SU-DHL-6 (cell line): Measurements from ENCODE around the gene PDIK1L.

Source experiments
- H2AFZ ChIP-seq: fragments of 200-600 bp; sonication (generic); 2 replicates; pipeline ENCODE4 v1.6.1; 2014; ENCODE audit warnings: low read depth, mild to moderate bottlenecking, moderate library complexity, mixed read lengths, antibody characterized with exemption, low read length; ENCODE audit not compliant: severe bottlenecking
- H3F3A ChIP-seq: fragments of 200-600 bp; shearing (Covaris generic); 2 replicates; pipeline ENCODE4 v1.6.0; 2016; ENCODE audit warnings: antibody characterized with exemption, mild to moderate bottlenecking; ENCODE audit not compliant: insufficient read depth
- H3K27ac ChIP-seq: fragments of 200-600 bp; sonication (generic); 2 replicates; pipeline ENCODE4 v1.5.1; 2016; ENCODE audit warnings: low read depth, mild to moderate bottlenecking, low read length, moderate library complexity, mixed read lengths
- H3K27me3 ChIP-seq: fragments of 200-600 bp; sonication (generic), shearing (Covaris generic); 2 replicates; pipeline ENCODE4 v1.6.0; 2014; ENCODE audit warnings: mild to moderate bottlenecking, low read length
- H3K36me3 ChIP-seq: fragments of 200-600 bp; sonication (generic); 2 replicates; pipeline ENCODE4 v1.6.1; 2014; ENCODE audit warnings: mild to moderate bottlenecking, low read length, mixed read lengths
- H3K4me2 ChIP-seq: fragments of 300-600, 200-600 bp; shearing (Covaris generic), sonication (generic); 2 replicates; pipeline ENCODE4 v1.6.0; 2014; ENCODE audit warnings: low read length, low read depth, mild to moderate bottlenecking; ENCODE audit not compliant: poor library complexity, severe bottlenecking
- H3K4me3 ChIP-seq: fragments of 200-600 bp; sonication (generic); 2 replicates; pipeline ENCODE4 v1.5.1; 2014; ENCODE audit warnings: antibody characterized with exemption, low read length, mild to moderate bottlenecking, mixed read lengths; ENCODE audit not compliant: insufficient read depth, poor library complexity, severe bottlenecking
- H3K79me2 ChIP-seq: fragments of 200-600 bp; sonication (generic); 2 replicates; pipeline ENCODE4 v1.6.1; 2014; ENCODE audit warnings: mild to moderate bottlenecking, low read length, moderate library complexity; ENCODE audit not compliant: insufficient read depth
- H3K9ac ChIP-seq: fragments of 200-600 bp; sonication (generic); 2 replicates; pipeline ENCODE4 v1.7.0; 2014; ENCODE audit warnings: mild to moderate bottlenecking, low read length
- H3K9me2 ChIP-seq: fragments of 200-600 bp; sonication (generic); replicated peaks from 2 replicates; pipeline ENCODE4 v1.6.1; 2014; ENCODE audit warnings: low read length; ENCODE audit not compliant: insufficient read depth
- H3K9me3 ChIP-seq: fragments of 200-600 bp; sonication (generic); 2 replicates; pipeline ENCODE4 v1.6.1; 2014; ENCODE audit warnings: low read length, mixed read lengths; ENCODE audit not compliant: insufficient read depth
- H4K20me1 ChIP-seq: fragments of 200-600 bp; sonication (generic); 2 replicates; pipeline ENCODE4 v1.6.1; 2014; ENCODE audit warnings: low read depth, mild to moderate bottlenecking, antibody characterized with exemption, low read length, moderate library complexity, mixed read lengths
- EZH2phosphoT487 ChIP-seq: fragments of 200-600 bp; sonication (generic), shearing (Covaris generic); conservative IDR thresholded peaks from 2 replicates; pipeline ENCODE4 v1.6.1; 2018; ENCODE audit warnings: mild to moderate bottlenecking, antibody characterized with exemption, low read length, moderate library complexity, mixed read lengths
- TF ChIP-seq, protein P1 (sequence below): fragments of 200-600 bp; sonication (generic); IDR thresholded peaks from one replicate; pipeline ENCODE4 v1.5.1; 2017; ENCODE audit warnings: antibody characterized with exemption, mild to moderate bottlenecking, low read length, moderate library complexity; ENCODE audit not compliant: insufficient read depth, poor library complexity, severe bottlenecking

PDIK1L gene

GRCh38 chr1:26159743-26160039 lies 48.1 kb downstream of the PDIK1L start:
- Histone ChIP-seq H3K27me3 (no peaks in the 10 kb centered on the region), H3K27ac (no peak overlapping the region), H3K4me3 (no peak overlapping the region)

GRCh38 chr1:26160527-26161414 lies 49.1 kb downstream of the PDIK1L start:
- no peaks in the 10 kb centered on the region for H3F3A ChIP-seq
- no peaks in the 10 kb centered on the region for H3K9me2 ChIP-seq
- H3K9ac ChIP-seq = no peak overlapping the region
- no peaks in the 10 kb centered on the region for H3K79me2 ChIP-seq
- H2AFZ ChIP-seq = no peak overlapping the region
- H3K27ac ChIP-seq = no peak overlapping the region
- no peak overlapping the region for H3K4me2 ChIP-seq
- no peaks in the 10 kb centered on the region for H3K36me3 ChIP-seq
- H3K4me3 ChIP-seq = no peak overlapping the region
- H4K20me1 ChIP-seq = no peaks in the 10 kb centered on the region
- no peaks in the 10 kb centered on the region for H3K27me3 ChIP-seq
- no peaks in the 10 kb centered on the region for H3K9me3 ChIP-seq
- TF ChIP-seq, protein P1, sequence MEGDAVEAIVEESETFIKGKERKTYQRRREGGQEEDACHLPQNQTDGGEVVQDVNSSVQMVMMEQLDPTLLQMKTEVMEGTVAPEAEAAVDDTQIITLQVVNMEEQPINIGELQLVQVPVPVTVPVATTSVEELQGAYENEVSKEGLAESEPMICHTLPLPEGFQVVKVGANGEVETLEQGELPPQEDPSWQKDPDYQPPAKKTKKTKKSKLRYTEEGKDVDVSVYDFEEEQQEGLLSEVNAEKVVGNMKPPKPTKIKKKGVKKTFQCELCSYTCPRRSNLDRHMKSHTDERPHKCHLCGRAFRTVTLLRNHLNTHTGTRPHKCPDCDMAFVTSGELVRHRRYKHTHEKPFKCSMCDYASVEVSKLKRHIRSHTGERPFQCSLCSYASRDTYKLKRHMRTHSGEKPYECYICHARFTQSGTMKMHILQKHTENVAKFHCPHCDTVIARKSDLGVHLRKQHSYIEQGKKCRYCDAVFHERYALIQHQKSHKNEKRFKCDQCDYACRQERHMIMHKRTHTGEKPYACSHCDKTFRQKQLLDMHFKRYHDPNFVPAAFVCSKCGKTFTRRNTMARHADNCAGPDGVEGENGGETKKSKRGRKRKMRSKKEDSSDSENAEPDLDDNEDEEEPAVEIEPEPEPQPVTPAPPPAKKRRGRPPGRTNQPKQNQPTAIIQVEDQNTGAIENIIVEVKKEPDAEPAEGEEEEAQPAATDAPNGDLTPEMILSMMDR = no peak
- no peak for TF ChIP-seq EZH2phosphoT487

More at GRCh38 chr1:26159743-26160039, 48.1 kb downstream of the PDIK1L start:
- Histone ChIP-seq H3F3A (no peaks in the 10 kb centered on the region), H3K9me3 (no peaks in the 10 kb centered on the region), H4K20me1 (no peaks in the 10 kb centered on the region), H3K9me2 (no peaks in the 10 kb centered on the region), H3K9ac (no peak overlapping the region), H3K36me3 (no peaks in the 10 kb centered on the region), H3K79me2 (no peaks in the 10 kb centered on the region), H3K4me2 (no peak overlapping the region), H2AFZ (no peak overlapping the region)
- TF ChIP-seq EZH2phosphoT487 = no peak
- TF ChIP-seq, protein P1 = no peak

DNA sequence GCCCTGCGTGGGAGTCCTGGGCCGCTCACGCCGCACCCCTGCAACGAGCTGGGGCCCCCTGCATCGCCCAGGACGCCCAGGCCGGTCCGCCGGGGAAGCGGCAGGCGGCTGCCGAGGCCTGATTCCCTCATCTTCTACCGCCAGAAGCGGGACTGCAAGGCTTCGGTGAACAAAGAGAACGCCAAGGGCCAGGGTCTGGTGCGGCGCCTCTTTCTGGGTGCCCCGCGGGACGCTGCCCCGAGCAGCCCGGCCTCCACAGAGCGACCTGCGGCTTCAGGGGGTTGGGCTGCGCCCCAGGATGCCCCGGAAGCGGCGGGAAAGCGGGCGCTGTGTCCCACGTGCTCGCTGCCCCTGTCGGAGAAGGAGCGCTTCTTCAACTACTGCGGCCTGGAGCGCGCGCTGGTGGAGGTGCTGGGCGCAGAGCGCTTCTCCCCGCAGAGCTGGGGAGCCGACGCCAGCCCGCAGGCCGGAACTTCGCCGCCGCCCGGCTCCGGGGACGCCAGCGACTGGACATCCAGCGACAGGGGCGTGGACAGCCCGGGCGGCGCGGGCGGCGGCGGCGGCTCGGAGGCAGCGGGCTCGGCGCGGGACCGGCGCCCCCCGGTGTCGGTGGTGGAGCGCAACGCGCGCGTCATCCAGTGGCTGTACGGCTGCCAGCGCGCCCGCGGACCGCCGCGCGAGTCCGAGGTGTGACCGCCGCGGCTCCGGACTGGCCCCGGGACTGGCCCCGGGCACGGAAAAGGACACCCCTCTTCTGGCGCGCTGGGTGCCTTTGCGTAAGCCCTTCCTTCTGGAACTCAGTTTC lies 50.0 kb downstream of the PDIK1L start:
- Histone ChIP-seq H3K27me3 (no peaks in the 10 kb centered on the region), H3K9me3 (no peaks in the 10 kb centered on the region), H4K20me1 (no peaks in the 10 kb centered on the region), H3K9me2 (no peaks in the 10 kb centered on the region), H2AFZ (no peak overlapping the region), H3K9ac (no peak overlapping the region), H3K36me3 (no peaks in the 10 kb centered on the region), H3K4me3 (no peak overlapping the region), H3K4me2 (peak overlapping the region; percentile 31), H3F3A (no peaks in the 10 kb centered on the region), H3K27ac (no peak overlapping the region), H3K79me2 (no peaks in the 10 kb centered on the region)
- TF ChIP-seq, protein P1 = no peak
- TF ChIP-seq EZH2phosphoT487 = no peak
